Naive thymus-derived CD8-positive, alpha-beta T cell (primary cell): ENCODE results near the gene KIF26B. TPM values are rescaled to one million over a fixed set of nuclear protein-coding genes. Genes with fewer than 3 reads are reported as not detected.
A peak's percentile ranks its signal among the peaks of the same experiment; 100 is the strongest.

Source experiments
- ATAC-seq, 2 donors: fragments of 150-1000 bp; cut with Tn5 transposase in 1 of 2; sonication (Bioruptor Pico), chemical (Tn5 transposase) in 1 of 2; 1 replicate in 1 of 2; 2 replicates in 1 of 2; pipeline ENCODE4 v1.10.0; 2021; ENCODE audit warnings: mild to moderate bottlenecking in 2 of 2, moderate library complexity in 2 of 2
- POLR2A ChIA-PET: fragments of 350-600 bp; sonication (Branson Sonifier 250); formaldehyde crosslinking; loops from one replicate; lab custom pipeline; 2021; ENCODE audit warnings: antibody characterized with exemption; lab: Charles Lee
- DNase-seq, 10 donors: peaks; one replicate each; pipeline versions ENCODE4 v3.0.0 to v3.0.0-alpha.2; 2020 to 2022
- H3K27ac Mint-ChIP-seq, 10 donors: one replicate each; pipeline ENCODE4 v1.8.0; 2020 to 2022; ENCODE audit warnings: mild to moderate bottlenecking in 10 of 10, mixed read lengths in 10 of 10, moderate library complexity in 4 of 10, inconsistent platforms in 1 of 10
- H3K27me3 Mint-ChIP-seq, 5 donors: one replicate each; pipeline ENCODE4 v1.8.0; 2021 to 2022; ENCODE audit warnings: mixed read lengths in 5 of 5
- H3K36me3 Mint-ChIP-seq, 3 donors: one replicate each; pipeline ENCODE4 v1.8.0; 2020 to 2022; ENCODE audit warnings: mixed read lengths in 3 of 3, mild to moderate bottlenecking in 2 of 3, inconsistent platforms in 1 of 3
- H3K4me1 Mint-ChIP-seq, 4 donors: one replicate each; pipeline ENCODE4 v1.8.0; 2021 to 2022; ENCODE audit warnings: mixed read lengths in 4 of 4
- H3K4me3 Mint-ChIP-seq, 10 donors: one replicate each; pipeline ENCODE4 v1.8.0; 2020 to 2022; ENCODE audit warnings: mild to moderate bottlenecking in 10 of 10, mixed read lengths in 10 of 10, moderate library complexity in 6 of 10, inconsistent platforms in 1 of 10
- H3K9me3 Mint-ChIP-seq, 9 donors: one replicate each; pipeline ENCODE4 v1.8.0; 2020 to 2022; ENCODE audit warnings: mixed read lengths in 9 of 9, mild to moderate bottlenecking in 3 of 9, inconsistent platforms in 1 of 9, moderate library complexity in 1 of 9
- polyA plus RNA-seq, 3 donors: library from polyadenylated mRNA; unstranded; fragments of 300-500 nt; fragmentation: Illumina TruSeq; gene quantifications; one replicate each; pipeline ENCODE4 v1.2.3, GENCODE V29; 2021
- total RNA-seq, 8 experiments: library from RNA in 2 of 8; stranded (reverse) in 2 of 8; gene quantifications; one replicate each; pipeline ENCODE4 v1.2.3 and lab custom pipeline; 2021 to 2026

The KIF26B gene
- total and polyA plus RNA-seq, 5 experiments from 2014 or later: 0.08 to 0.16 TPM; not detected in 3

DNA sequence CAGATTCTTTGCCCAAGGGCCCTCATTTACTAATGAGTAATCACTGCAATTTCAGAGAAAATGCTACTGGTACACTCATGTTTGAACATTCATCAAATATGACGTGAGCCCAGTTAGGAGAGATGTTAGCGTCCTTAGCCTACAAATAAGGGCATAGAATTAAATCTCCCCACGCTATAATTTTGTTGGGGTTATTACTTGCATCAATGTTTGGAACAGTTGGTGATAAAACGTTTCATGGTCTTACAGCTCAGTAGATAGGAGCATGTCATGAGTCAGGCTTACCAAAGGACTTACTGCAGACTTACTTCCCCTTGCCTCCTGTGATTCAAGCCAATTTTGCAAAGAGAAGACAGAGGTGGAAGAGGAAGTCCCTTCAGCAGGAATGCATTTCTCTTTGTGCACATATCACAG is 304.0 kb downstream of the KIF26B start:
- Mint-ChIP-seq H3K36me3 (no peaks in the 10 kb centered on the region), H3K4me1 (no peaks in the 10 kb centered on the region), H3K27ac (no peak overlapping the region), H3K4me3 (no peak overlapping the region), H3K27me3 (peaks cover 0 to 17% (median 5%) of the 10 kb centered on the region in 5 donors), H3K9me3 (no peaks in the 10 kb centered on the region)
- POLR2A ChIA-PET: no interaction called here
- DNase-seq (no peak), ATAC-seq (no peak)

DNA sequence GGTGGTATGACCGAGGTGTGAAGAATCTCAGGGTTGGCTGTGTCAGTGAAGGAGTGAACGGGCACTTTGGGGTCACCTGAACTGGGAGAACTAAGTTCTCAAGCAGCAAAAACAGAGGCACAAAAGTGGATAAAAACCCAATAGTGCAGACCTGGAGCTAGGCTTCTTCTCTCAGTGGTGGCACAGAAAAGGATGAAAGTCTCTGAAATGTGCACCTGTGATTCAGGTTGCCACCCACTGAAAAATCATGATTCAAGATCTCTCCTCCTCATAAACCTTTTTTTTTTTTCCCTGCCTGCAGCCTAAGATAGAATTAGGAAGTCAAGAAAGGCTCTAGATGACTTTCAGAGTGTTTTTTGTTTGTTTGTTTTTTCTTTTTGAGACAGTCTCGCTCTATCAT is 304.8 kb downstream of the KIF26B start:
- ATAC-seq: no peak
- Mint-ChIP-seq H3K9me3 (peaks cover 0 to 1% (median 0%) of the 10 kb centered on the region in 9 donors), H3K27me3 (peaks cover 0 to 17% (median 5%) of the 10 kb centered on the region in 5 donors), H3K36me3 (no peaks in the 10 kb centered on the region), H3K27ac (no peak overlapping the region), H3K4me3 (no peak overlapping the region), H3K4me1 (peaks cover 0 to 1% (median 0%) of the 10 kb centered on the region in 4 donors)
- POLR2A ChIA-PET: no interaction called here
- DNase-seq: no peak

DNA sequence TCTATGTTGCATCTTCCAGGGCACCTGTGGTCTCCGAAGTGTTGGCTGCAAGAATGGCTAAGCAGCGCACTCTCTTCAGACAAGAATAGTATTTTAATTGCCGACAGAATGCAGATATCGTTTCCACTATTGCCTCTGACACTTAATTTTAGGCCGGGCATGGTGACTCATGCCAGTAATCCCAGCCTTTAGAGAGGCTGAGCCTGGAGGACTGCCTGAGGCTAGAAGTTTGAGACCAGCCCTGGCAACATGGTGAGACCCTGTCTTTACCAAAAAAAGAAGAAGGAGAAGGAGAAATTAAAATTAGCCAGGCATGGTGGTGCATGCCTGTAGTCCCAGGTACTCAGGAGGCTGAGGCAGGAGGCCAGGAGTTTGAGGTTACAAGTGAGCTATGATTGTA is 306.9 kb downstream of the KIF26B start:
- Mint-ChIP-seq H3K4me3 (no peak overlapping the region), H3K4me1 (peaks cover 0 to 1% (median 0%) of the 10 kb centered on the region in 4 donors), H3K27ac (peak overlapping the region in 1 of 10 donors; percentile 58), H3K9me3 (peaks cover 0 to 1% (median 0%) of the 10 kb centered on the region in 9 donors), H3K36me3 (no peaks in the 10 kb centered on the region), H3K27me3 (peaks cover 0 to 17% (median 5%) of the 10 kb centered on the region in 5 donors)
- DNase-seq: no peak
- POLR2A ChIA-PET: no interaction called here
- no peak for ATAC-seq

DNA sequence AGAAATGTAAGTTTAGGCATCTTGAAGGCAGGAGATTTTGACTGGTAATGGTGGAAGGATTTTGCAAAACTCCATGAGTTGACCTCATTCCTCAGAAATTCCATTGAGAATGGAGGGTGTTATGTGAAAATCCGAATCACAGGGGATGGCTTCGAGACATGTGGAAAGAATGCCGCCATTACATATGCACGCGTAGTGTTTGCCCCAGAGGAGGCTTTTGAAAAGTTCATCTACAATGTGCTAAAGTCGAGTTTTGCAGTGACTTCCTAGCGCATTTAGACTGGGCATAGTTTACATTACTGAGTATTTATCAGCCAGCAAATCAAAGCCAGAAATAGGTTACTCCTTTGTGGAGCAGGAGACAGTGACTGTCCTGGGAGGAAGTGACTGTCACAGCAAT is 307.4 kb downstream of the KIF26B start:
- POLR2A ChIA-PET: no interaction called here
- no peak overlapping the region for H3K27ac Mint-ChIP-seq
- peaks cover 0 to 17% (median 5%) of the 10 kb centered on the region in 5 donors for H3K27me3 Mint-ChIP-seq
- peaks cover 0 to 1% (median 0%) of the 10 kb centered on the region in 9 donors for H3K9me3 Mint-ChIP-seq
- ATAC-seq (no peak), DNase-seq (no peak)
- no peak overlapping the region for H3K4me3 Mint-ChIP-seq
- no peaks in the 10 kb centered on the region for H3K36me3 Mint-ChIP-seq
- peaks cover 0 to 1% (median 0%) of the 10 kb centered on the region in 4 donors for H3K4me1 Mint-ChIP-seq

DNA sequence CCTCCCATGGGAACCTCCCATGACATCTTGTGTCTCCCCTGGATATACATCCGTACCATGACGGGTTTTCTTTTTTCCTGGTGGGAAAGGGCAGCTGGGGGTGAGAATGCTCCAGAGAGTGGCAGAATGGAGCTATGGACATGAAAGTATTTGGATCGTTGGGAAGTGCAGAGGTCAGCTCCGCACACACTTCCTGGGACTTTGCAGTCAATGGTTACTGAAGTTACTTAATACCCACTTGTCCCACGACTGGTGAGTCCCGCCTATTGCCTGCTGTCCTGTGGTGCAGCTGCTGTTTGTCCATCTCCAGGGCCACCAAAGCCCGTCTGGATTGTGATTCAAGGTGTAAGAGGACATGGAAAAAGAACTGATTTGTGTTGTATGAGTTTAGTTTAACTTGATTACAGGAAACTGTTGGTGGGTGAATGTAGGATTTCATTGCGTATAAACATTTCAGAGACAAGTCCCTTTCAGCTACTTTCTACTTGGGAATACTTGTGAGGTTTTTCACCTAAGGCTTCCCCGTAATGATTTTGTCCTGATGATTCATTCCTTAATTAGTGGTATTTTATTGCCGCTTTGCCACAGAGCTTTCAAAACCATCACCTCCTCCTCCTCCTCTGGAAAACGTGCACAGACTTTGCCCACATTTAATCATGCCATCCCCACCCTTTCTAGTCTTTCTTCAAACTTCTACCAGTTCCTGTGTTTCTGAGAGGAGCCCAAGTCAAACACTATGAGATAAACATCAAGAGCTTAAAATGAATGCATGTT is 308.8 kb downstream of the KIF26B start:
- ATAC-seq (no peak), DNase-seq (no peak)
- Mint-ChIP-seq H3K4me3 (no peak overlapping the region), H3K4me1 (peaks cover 0 to 1% (median 0%) of the 10 kb centered on the region in 4 donors), H3K36me3 (no peaks in the 10 kb centered on the region), H3K27ac (no peak overlapping the region), H3K9me3 (peaks cover 0 to 1% (median 0%) of the 10 kb centered on the region in 9 donors), H3K27me3 (peaks cover 0 to 17% (median 5%) of the 10 kb centered on the region in 5 donors)
- POLR2A ChIA-PET: no interaction called here

DNA sequence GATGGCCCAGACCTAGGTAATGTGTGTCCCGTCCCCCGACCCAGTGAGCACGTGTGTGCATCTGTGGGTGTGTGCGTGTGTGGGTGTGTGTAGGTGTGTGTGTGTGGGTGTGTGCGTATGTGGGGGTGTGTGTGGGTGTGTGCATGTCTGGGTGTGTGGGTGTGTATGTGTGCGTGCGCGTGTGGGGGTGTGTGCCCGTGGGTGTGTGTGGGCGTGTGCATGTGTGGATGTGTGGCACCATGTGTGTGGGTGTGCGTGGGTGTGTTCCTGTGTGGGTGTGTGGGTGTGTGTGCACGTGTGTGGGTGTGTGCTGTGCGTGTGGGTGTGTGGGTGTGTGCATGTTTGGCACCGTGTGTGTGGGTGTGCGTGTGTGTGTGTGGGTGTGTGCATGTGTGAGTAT is 309.5 kb downstream of the KIF26B start:
- DNase-seq (no peak), ATAC-seq (no peak)
- POLR2A ChIA-PET: no interaction called here
- H3K27ac Mint-ChIP-seq: peak overlapping the region in 2 of 10 donors; percentile 41 to 46
- H3K36me3 Mint-ChIP-seq: no peaks in the 10 kb centered on the region
- H3K4me1 Mint-ChIP-seq: peaks cover 0 to 1% (median 0%) of the 10 kb centered on the region in 4 donors
- peaks cover 0 to 1% (median 0%) of the 10 kb centered on the region in 9 donors for H3K9me3 Mint-ChIP-seq
- H3K27me3 Mint-ChIP-seq: peaks cover 0 to 17% (median 5%) of the 10 kb centered on the region in 5 donors
- no peak overlapping the region for H3K4me3 Mint-ChIP-seq

DNA sequence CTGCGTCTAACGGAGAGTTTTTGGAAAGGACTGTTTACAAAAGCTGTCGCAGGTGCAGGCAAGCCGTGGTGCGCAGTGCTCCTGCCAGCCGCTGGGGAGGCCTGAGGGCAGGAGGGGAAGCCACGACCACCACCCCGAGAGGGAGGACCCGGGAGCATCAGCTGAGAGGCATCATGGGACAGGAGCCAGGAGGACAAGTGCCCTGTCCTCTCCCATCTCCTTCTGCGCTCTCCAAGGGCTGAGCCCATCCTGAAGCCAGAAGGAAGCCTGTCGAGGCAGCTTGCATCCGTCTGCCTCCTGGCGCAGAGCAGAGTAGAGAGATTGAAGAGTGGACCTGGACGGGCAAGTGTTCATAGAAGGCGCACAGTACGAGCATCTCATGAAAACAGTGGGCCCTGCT is 310.9 kb downstream of the KIF26B start:
- H3K4me1 Mint-ChIP-seq: peaks cover 0 to 4% (median 0%) of the 10 kb centered on the region in 4 donors
- POLR2A ChIA-PET: no interaction called here
- H3K4me3 Mint-ChIP-seq: no peak overlapping the region
- H3K27me3 Mint-ChIP-seq: peaks cover 0 to 17% (median 5%) of the 10 kb centered on the region in 5 donors
- H3K36me3 Mint-ChIP-seq: no peaks in the 10 kb centered on the region
- H3K9me3 Mint-ChIP-seq: peaks cover 0 to 1% (median 0%) of the 10 kb centered on the region in 9 donors
- no peak for ATAC-seq
- no peak overlapping the region for H3K27ac Mint-ChIP-seq
- DNase-seq: no peak

DNA sequence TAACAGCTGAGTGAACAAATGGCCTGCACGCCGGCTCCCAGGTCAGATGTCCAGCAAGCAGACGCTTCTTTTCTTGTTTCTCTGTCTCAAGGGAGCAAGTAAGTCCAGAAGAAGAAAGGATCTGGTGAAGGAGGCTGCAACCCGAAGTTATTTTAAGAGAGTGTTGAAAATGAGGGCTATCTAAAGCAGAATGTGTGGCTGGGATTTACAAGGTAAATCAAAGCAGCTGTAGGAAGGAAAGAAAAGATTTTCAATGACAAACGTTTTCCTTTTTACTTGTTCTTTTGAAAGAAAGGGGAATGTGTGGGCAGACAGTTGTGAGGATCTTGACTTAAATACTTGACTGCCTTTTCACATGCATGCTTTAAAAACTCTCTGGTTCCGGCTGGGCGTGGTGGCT is 311.5 kb downstream of the KIF26B start:
- Mint-ChIP-seq H3K9me3 (peaks cover 0 to 1% (median 0%) of the 10 kb centered on the region in 9 donors), H3K27me3 (peaks cover 0 to 12% (median 3%) of the 10 kb centered on the region in 5 donors), H3K4me1 (peaks cover 0 to 4% (median 0%) of the 10 kb centered on the region in 4 donors), H3K4me3 (no peak overlapping the region), H3K36me3 (no peaks in the 10 kb centered on the region), H3K27ac (no peak overlapping the region)
- no peak for ATAC-seq
- POLR2A ChIA-PET: no interaction called here
- DNase-seq: no peak

DNA sequence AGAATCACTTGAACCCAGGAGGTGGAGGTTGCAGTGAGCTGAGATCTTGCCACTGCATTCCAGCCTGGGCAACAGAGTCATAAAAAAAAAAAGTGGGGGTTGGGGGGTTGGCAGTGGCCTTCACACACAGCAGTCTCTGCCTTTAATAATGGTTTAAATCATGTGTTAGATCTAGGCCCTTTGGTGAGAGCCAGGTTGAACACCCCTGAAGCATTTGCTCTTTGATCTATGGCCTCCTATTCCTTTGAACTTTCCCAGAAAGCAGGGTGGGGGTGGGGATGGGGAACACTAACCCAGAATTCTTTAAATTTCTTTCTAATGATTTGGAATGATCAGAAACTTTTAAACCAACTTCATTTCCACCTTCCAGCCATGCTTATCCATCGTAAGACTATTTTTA is 313.0 kb downstream of the KIF26B start:
- peaks cover 0 to 4% (median 0%) of the 10 kb centered on the region in 4 donors for H3K4me1 Mint-ChIP-seq
- ATAC-seq (no peak), DNase-seq (no peak)
- POLR2A ChIA-PET: no interaction called here
- no peak overlapping the region for H3K4me3 Mint-ChIP-seq
- H3K27ac Mint-ChIP-seq: no peak overlapping the region
- H3K9me3 Mint-ChIP-seq: peaks cover 0 to 1% (median 0%) of the 10 kb centered on the region in 9 donors
- H3K36me3 Mint-ChIP-seq: no peaks in the 10 kb centered on the region
- H3K27me3 Mint-ChIP-seq: peaks cover 0 to 5% (median 0%) of the 10 kb centered on the region in 5 donors

DNA sequence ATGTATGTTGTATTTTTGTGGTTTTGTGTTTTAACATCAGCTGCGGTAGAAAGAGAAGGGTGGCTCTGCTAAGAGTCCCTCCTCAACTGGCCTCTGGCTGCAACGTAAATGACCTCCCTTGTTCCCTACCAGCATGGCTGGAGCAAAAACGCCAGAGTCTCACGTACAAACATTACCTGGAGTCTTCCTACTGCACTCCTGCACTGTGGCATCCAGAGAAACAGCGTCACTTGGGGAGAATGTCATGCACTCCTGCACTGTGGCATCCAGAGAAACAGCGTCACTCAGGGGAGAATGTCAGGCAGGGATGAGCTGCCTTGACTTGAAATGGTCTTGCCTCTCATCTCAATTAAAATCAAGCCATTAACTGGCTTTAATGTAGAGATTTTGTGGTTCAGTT is 314.2 kb downstream of the KIF26B start:
- H3K4me3 Mint-ChIP-seq: no peak overlapping the region
- DNase-seq: no peak
- no peaks in the 10 kb centered on the region for H3K36me3 Mint-ChIP-seq
- no peak for ATAC-seq
- POLR2A ChIA-PET: interaction anchor here (0.7 kb wide), 1 partner anchor 8 kb away, joined by 3 read pairs; no protein-coding TSS in a partner anchor
- H3K4me1 Mint-ChIP-seq: peaks cover 0 to 4% (median 0%) of the 10 kb centered on the region in 4 donors
- H3K9me3 Mint-ChIP-seq: peaks cover 0 to 1% (median 0%) of the 10 kb centered on the region in 9 donors
- H3K27ac Mint-ChIP-seq: no peak overlapping the region
- peaks cover 0 to 5% (median 0%) of the 10 kb centered on the region in 5 donors for H3K27me3 Mint-ChIP-seq

DNA sequence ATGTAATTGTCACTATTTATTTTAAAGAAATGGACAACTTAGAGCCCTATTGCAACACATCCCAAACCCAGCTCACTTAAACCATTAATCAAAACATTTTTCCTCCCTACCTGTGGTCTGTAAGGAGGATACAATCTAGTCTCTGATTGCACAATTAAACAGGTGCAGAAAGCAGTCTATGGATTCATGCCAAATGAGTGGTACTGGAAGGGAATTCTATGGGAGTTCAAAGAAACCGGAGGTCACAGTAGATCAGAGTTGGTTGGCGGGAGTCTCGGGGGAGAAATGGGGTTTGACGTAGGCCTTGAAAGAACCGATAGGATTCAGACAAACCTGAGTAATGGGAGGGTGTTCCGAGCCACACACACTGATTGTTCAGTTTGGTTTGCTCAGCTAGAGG is 314.9 kb downstream of the KIF26B start:
- Mint-ChIP-seq H3K36me3 (no peaks in the 10 kb centered on the region), H3K27me3 (peaks cover 0 to 5% (median 1%) of the 10 kb centered on the region in 5 donors), H3K4me3 (no peak overlapping the region), H3K27ac (no peak overlapping the region), H3K9me3 (peaks cover 0 to 2% (median 0%) of the 10 kb centered on the region in 9 donors), H3K4me1 (peaks cover 0 to 3% (median 0%) of the 10 kb centered on the region in 4 donors)
- no peak for DNase-seq
- POLR2A ChIA-PET: interaction anchor here (0.7 kb wide), 1 partner anchor 7 kb away, joined by 3 read pairs; no protein-coding TSS in a partner anchor
- ATAC-seq: no peak

DNA sequence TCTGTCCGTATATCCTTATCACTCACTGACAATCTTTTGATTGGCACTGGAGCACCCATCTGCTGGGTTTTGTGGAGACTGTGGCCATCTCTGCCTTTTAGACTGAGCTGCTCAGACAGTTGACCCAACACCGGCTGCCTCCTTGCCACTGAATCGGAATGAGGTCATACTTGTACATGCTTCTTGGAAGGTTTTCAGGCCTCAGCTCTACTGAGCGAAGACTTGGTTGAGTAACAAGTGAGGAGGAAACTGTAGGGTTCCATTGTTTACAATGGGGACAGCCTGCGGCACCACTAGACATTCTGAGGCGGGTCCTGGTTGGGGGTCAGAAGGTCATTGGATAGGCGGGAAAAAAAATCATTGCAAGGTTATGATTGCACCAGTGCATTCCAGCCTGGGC is 320.3 kb downstream of the KIF26B start:
- peaks cover 0 to 5% (median 1%) of the 10 kb centered on the region in 5 donors for H3K27me3 Mint-ChIP-seq
- DNase-seq (no peak), ATAC-seq (no peak)
- no peak overlapping the region for H3K27ac Mint-ChIP-seq
- peaks cover 0 to 3% (median 0%) of the 10 kb centered on the region in 9 donors for H3K9me3 Mint-ChIP-seq
- H3K36me3 Mint-ChIP-seq: no peaks in the 10 kb centered on the region
- peaks cover 0 to 3% (median 0%) of the 10 kb centered on the region in 4 donors for H3K4me1 Mint-ChIP-seq
- no peak overlapping the region for H3K4me3 Mint-ChIP-seq
- POLR2A ChIA-PET: no interaction called here

DNA sequence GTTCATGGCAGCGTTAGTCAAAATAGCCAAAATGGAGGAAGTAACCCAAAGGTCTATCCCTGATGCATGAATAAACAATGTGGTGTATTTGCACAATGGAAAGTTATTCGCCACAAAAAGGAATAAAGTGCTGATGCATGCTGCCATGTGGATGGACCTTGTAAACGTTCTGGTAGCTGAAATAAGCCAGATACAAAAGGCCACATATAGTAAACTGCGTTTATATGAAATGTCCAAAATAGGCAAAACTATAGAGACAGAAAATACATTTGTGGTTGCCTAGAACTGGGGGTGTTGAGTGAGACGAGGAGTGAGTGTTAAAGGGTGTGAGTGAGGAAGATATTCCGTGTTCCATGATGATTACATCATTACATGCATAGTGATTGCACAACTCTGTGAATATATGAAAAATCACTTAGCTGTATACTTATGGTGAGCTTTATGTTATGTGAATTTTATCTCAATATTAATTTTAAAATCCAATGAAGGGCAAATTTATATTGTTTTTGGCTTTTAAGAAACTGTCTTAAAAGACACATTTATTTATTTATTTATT is 321.3 kb downstream of the KIF26B start:
- Mint-ChIP-seq H3K27me3 (peaks cover 0 to 5% (median 1%) of the 10 kb centered on the region in 5 donors), H3K9me3 (peaks cover 0 to 3% (median 0%) of the 10 kb centered on the region in 9 donors), H3K4me3 (no peak overlapping the region), H3K27ac (no peak overlapping the region), H3K4me1 (peaks cover 0 to 2% (median 0%) of the 10 kb centered on the region in 4 donors), H3K36me3 (no peaks in the 10 kb centered on the region)
- DNase-seq (no peak), ATAC-seq (no peak)
- POLR2A ChIA-PET: no interaction called here
